Thymus (tissue), 11 donors: ENCODE data around the gene FKRP. TPM values are rescaled to one million over a fixed set of nuclear protein-coding genes. Genes with fewer than 3 reads are reported as not detected.
"Not testable (repeated sequence)": the region's sequence is repeated elsewhere in the genome, so short reads cannot be mapped to it uniquely, and the experiment has no call there.

Experiments
- DNase-seq, 9 donors: peaks; one replicate each; pipeline ENCODE4 v3.0.0-alpha.2; 2013; ENCODE audit warnings: low spot score in 9 of 9, low read depth in 6 of 9, missing footprints in 1 of 9
- H3K27ac ChIP-seq, 2 donors: one replicate each; pipeline ENCODE4 v1.5.1; 2013; ENCODE audit warnings: control low read depth in 1 of 2, low read depth in 1 of 2, low read length in 1 of 2, mild to moderate bottlenecking in 1 of 2, moderate library complexity in 1 of 2
- H3K27me3 ChIP-seq, 2 donors: one replicate each; pipeline ENCODE4 v1.5.1; 2013; ENCODE audit warnings: low read length in 1 of 2; ENCODE audit not compliant: control insufficient read depth in 2 of 2, insufficient read depth in 1 of 2
- H3K36me3 ChIP-seq, 2 donors: one replicate each; pipeline ENCODE4 v1.5.1; 2013; ENCODE audit warnings: low read length in 1 of 2, mild to moderate bottlenecking in 1 of 2, moderate library complexity in 1 of 2; ENCODE audit not compliant: control insufficient read depth in 2 of 2, insufficient read depth in 2 of 2
- H3K4me1 ChIP-seq, 2 donors: one replicate each; pipeline ENCODE4 v1.5.1; 2013; ENCODE audit warnings: low read length in 2 of 2; ENCODE audit not compliant: control insufficient read depth in 2 of 2, insufficient read depth in 2 of 2
- H3K4me3 ChIP-seq, 2 donors: one replicate each; pipeline ENCODE4 v1.5.1; 2013; ENCODE audit warnings: low read length in 2 of 2, control low read depth in 1 of 2, mild to moderate bottlenecking in 1 of 2
- H3K9me3 ChIP-seq, 2 donors: one replicate each; pipeline ENCODE4 v1.5.1; 2013; ENCODE audit warnings: low read length in 1 of 2, mild to moderate bottlenecking in 1 of 2; ENCODE audit not compliant: control insufficient read depth in 2 of 2, insufficient read depth in 1 of 2
- WGBS: extraction: QIAGEN DNeasy Blood & Tissue Kit; methylation state at CpG from one replicate; pipeline ENCODE4 v1.1.7; 2013; 5-methylcytosine and 5-hydroxymethylcytosine counted together
- polyA plus RNA-seq: library from polyadenylated mRNA; stranded (reverse); fragments of 200-250 nt; gene quantifications from one replicate; pipeline ENCODE4 v1.2.3, GENCODE V29; 2013
- total RNA-seq: library from RNA; stranded (reverse); fragments of 120-200 nt; gene quantifications from one replicate; pipeline ENCODE4 v1.2.4, GENCODE V29; 2013
- donor health status: healthy.

The FKRP gene
- total and polyA plus RNA-seq, 2 donors = 6.2 to 13.5 TPM

DNA sequence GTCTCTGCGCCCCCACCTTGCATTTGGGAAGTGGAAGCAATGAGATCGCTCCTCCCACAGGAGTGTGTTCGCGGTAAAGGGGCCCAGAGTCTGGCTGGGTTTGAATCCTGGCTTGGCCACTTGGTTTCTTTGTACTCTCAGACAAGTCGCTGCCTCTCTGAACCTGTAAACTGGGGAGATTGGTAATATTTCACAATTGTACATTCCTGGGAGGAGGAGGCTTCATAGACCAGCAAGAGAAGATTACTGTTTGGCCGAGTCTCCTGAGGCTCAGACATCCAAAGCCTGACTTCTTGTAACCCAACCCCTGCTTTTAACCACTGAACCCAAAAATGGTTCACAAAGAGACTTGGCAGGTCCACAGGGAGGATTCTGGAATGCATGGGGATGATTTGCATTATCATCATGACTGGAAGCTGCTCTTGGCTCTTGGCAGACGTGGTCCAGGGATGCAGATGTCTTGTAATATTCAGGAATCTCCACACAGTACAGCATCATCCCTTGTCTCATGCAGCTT is 14.0 kb downstream of the FKRP start:
- Histone ChIP-seq H3K9me3 (no peaks in the 10 kb centered on the region), H3K27ac (no peak overlapping the region), H3K36me3 (peaks cover 9 to 15% of the 10 kb centered on the region in 2 donors), H3K4me1 (peaks cover 0 to 6% of the 10 kb centered on the region in 2 donors), H3K4me3 (no peak overlapping the region), H3K27me3 (no peaks in the 10 kb centered on the region)
- WGBS = 91% methylated on average over 7 of the region's 7 CpGs
- peak in 1 of 9 donors; percentile 19 for DNase-seq

DNA sequence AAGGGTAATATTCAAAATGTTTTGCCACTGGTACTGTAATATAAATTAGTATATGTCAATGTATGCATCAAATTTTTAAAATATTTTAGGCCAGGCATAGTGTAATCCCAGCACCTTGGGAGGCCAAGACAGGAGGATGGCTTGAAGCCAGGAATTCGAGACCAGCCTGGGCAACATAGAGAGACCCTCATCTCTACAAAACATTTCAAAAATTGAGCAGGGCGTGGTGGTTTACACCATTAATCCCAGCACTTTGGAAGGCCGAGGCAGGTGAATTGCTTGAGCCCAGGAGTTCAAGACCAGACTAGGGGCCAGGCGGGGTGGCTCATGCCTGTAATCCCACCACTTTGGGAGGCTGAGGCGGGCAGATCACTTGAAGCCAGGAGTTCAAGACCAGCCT is 14.5 kb downstream of the FKRP start:
- 96% methylated on average over 5 of the region's 5 CpGs for WGBS
- H3K9me3 ChIP-seq = no peaks in the 10 kb centered on the region
- H3K27ac ChIP-seq = peak overlapping the region in 1 of 2 donors; percentile 69
- H3K27me3 ChIP-seq = no peaks in the 10 kb centered on the region
- no peak for DNase-seq
- H3K4me1 ChIP-seq = peaks cover 0 to 6% of the 10 kb centered on the region in 2 donors
- H3K36me3 ChIP-seq = peaks cover 9 to 15% of the 10 kb centered on the region in 2 donors
- H3K4me3 ChIP-seq = no peak overlapping the region

DNA sequence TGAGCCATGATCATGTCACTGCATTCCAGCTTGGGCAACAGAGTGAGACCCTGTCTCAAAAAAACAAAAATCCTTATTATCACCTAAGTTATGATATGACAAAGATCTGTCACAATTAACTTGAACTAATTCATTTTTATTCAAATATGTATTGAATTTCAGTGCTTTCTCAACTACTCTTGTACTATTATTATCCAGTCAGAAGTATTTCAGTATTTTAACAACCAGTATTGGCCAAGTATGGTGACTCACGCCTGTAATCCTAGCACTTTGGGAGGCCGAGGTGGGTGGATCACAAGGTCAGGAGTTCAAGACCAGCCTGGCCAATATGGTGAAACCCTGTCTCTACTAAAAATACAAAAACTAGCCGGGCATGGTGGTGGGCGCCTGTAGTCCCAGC is 15.0 kb downstream of the FKRP start:
- H3K36me3 ChIP-seq = peaks cover 9 to 13% of the 10 kb centered on the region in 2 donors
- not testable (repeated sequence) for H3K27ac ChIP-seq, H3K4me3 ChIP-seq, H3K9me3 ChIP-seq, H3K27me3 ChIP-seq, DNase-seq, H3K4me1 ChIP-seq
- WGBS = 93% methylated on average over 4 of the region's 4 CpGs

GRCh38 chr19:46761418-46761831 is 15.6 kb downstream of the FKRP start:
- Histone ChIP-seq H3K27me3 (no peaks in the 10 kb centered on the region), H3K27ac (no peak overlapping the region), H3K36me3 (peaks cover 8 to 9% of the 10 kb centered on the region in 2 donors), H3K4me1 (peaks cover 0 to 6% of the 10 kb centered on the region in 2 donors), H3K4me3 (no peak overlapping the region), H3K9me3 (no peaks in the 10 kb centered on the region)
- no peak for DNase-seq
- 88% methylated on average over 5 of the region's 5 CpGs for WGBS

- peaks cover 0 to 6% of the 10 kb centered on the region in 2 donors for H3K36me3 ChIP-seq
- no peak for DNase-seq
- no peaks in the 10 kb centered on the region for H3K27me3 ChIP-seq
- 91% methylated on average over 6 of the region's 6 CpGs for WGBS
- H3K4me3 ChIP-seq = no peak overlapping the region
- H3K27ac ChIP-seq = no peak overlapping the region
- no peaks in the 10 kb centered on the region for H3K9me3 ChIP-seq
- H3K4me1 ChIP-seq = peaks cover 0 to 2% of the 10 kb centered on the region in 2 donors
Observed at GRCh38 chr19:46762245-46762890, 16.5 kb downstream of the FKRP start.

- H3K27me3 ChIP-seq = no peaks in the 10 kb centered on the region
- 96% methylated on average over 11 of the region's 11 CpGs for WGBS
Observed at GRCh38 chr19:46764817-46765291, 19.0 kb downstream of the FKRP start.

GRCh38 chr19:46766569-46767317 is 20.9 kb downstream of the FKRP start:
- Histone ChIP-seq H3K36me3 (no peaks in the 10 kb centered on the region), H3K27me3 (no peaks in the 10 kb centered on the region), H3K4me3 (no peak overlapping the region), H3K27ac (peak overlapping the region in 1 of 2 donors; percentile 8), H3K4me1 (no peaks in the 10 kb centered on the region), H3K9me3 (no peaks in the 10 kb centered on the region)
- DNase-seq = peak in 3 of 9 donors; percentile 46 to 73 (median 67)
- WGBS = 59% methylated on average over 18 of the region's 18 CpGs

More at GRCh38 chr19:46764817-46765291, 19.0 kb downstream of the FKRP start:
- no peak overlapping the region for H3K27ac ChIP-seq
- H3K4me3 ChIP-seq = no peak overlapping the region
- no peaks in the 10 kb centered on the region for H3K36me3 ChIP-seq
- no peaks in the 10 kb centered on the region for H3K4me1 ChIP-seq
- no peak for DNase-seq
- H3K9me3 ChIP-seq = no peaks in the 10 kb centered on the region

GRCh38 chr19:46768746-46769145 is 22.9 kb downstream of the FKRP start:
- not testable (repeated sequence) for H3K9me3 ChIP-seq, H3K27me3 ChIP-seq, H3K27ac ChIP-seq, H3K4me3 ChIP-seq, H3K4me1 ChIP-seq, DNase-seq, H3K36me3 ChIP-seq
- 84% methylated on average over 4 of the region's 4 CpGs for WGBS
